COLO668 (cell line): ENCODE measurements around the gene ST6GALNAC6.
"Not testable (repeated sequence)": the region's sequence is repeated elsewhere in the genome, so short reads cannot be mapped to it uniquely, and the experiment has no call there.

ENCODE experiments used
- DNase-seq: peaks from one replicate; lab custom pipeline; 2025; ENCODE audit not compliant: unreplicated experiment; lab: John Stamatoyannopoulos, UW

Gene ST6GALNAC6

DNA sequence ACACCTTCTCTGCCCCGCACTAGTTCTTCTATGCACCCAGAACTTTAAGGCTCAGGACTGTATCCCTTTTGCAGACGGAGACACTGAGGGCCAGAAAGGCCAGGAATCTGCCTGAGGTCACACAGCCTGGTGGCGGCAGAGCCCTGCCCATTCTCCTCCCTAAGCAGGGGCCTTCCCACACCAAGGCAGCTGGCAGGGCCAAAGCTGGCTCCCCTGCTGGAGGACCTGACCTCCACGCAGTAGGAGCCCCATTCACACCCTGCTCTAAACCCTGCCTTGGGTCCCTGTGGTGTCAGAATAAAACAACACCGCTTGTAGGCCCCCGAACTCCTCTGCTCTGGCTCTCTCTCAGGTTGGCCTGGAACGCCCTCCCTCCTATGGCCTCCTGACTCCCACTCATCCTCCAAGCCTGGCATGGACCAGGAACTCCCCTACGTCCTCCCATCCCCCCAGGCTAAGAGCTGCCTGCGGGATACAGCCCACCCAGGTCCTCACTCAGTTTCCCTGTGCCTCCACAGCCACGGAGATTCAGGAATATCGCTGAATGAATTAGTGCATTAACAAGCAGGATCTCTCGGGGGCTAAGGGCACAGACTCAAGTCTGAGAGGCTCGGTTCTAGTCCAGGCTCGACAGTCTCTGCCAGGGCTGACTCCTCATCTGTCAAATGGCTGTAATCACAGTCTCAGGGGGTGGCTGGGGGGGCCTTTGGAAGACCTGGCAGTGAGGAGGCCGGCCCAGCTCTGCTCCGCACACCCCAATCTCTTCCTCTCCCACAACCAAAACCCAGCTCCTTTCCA lies 2.8 kb downstream of the ST6GALNAC6 start:
- DNase-seq = no peak

DNA sequence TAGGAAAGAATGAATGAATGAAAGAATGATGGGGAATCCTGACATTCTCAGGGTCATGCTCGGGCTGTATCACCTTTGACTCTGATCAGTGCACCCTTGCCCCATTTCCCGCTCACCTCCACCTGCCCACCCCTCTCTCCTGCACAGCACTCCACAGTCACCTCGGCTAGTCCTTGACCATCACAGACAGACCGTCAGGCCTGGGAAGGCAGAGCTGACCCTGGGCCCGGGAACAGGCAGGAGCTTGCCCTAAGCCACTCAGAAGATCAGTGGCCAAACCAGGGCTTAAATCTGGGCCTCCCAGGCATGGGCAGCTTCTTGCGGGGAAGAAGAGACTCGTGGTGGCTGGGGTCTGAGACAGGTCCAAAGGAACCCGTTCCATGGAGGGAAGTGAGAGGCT lies 3.6 kb downstream of the ST6GALNAC6 start:
- no peak for DNase-seq

DNA sequence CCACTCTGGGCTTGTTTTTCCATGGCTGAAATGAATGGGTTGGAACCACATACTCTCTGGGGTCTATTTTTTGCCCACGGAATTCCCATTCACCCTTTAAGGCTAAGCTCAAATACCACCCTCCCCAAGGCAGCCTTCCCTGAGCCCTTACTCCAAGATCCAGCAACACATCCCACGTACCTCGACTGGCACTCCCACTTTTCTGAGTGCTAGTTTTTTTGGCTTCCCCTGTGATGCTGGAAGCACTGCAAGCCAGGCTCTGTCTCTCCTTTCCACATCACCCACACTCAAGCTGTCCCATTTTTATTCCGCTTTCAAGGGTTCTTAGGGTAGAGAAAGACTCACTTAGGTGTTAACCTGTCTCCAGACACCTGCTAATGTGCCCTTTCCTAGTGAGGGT lies 6.0 kb downstream of the ST6GALNAC6 start:
- DNase-seq = no peak

DNA sequence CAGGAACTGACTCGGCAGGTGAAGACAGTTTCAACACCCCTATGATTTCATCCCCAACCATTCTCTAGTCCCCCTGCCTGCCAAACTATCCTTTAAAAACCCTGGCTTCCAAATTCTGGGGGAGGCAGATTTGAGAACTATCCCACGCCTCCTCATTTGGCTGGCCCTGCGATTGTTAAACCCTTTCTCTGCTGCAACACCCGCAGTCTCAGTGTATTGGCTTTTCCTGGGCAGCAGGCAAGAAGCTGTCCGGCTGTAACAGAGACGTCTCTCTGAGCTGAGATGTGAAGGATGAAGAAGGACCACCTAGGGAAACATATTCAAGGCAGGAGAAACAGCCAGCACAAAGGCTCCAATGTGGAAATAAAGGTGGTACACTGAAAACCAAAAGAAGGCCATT lies 6.6 kb downstream of the ST6GALNAC6 start:
- DNase-seq = no peak

DNA sequence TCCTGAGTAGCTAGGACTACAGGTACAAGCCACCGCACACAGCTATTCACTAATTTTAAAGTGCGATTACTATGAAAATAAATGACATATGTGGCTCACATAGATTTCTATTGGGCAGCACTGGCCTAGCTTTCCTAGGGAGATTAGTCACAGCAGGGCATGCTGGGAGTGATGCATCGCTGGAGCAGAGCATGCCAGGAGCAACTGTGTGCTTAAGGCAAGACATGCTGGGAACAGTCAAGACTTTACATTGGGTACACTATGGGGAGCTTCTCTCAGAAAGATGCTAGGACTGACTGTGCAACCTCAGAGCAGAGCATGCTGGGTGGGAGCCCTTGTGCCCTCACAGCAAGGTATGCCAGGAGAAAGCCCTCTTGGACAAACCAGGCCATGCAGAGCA lies 9.3 kb downstream of the ST6GALNAC6 start:
- no peak for DNase-seq

DNA sequence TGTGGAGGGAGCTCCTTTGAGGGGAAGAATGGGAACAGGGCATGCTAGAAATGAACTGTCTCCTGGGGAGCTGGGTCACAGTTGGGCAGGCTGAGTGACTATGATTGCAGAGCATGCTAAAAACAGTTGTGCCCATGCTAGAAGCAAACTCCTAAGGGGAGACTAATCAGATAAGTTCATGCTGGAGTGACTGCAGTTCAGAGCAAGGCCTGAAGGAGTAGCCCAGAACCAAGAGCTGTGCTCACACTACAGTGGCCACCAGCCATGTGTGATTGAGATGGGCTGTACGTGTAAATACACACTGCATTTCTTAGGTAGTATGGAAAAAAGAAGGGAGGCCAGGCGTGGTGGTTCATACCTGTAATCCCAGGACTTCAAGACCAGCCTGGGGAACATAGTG lies 11.6 kb downstream of the ST6GALNAC6 start:
- no peak for DNase-seq

DNA sequence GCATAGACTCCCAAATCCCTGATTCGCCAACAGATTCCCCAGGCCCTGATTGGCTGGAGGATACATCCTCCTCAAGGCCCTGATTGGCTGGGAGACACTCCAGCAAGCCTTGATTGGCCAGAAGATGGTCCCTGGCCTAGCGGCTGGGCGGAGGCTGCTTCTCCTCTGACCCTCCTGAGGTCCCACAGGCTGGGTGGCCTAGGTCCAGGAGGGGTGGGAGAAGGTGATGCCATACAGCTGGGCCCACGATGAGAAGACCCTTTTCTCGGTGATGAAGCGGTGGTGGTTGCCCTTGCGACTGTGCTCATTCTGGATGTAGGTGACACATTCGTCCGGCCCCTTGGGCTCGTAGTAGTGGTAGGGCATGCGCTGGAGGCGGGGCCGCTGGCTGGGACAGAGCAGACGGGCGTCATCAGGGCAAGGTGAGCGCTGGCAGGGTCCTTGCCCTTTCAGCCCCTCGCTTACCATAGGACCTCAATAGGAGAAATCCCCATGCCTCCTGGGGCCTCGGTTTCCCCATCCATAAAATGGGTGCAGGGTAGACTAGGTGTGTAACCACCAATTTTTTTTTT lies 12.9 kb downstream of the ST6GALNAC6 start:
- no peak for DNase-seq

DNA sequence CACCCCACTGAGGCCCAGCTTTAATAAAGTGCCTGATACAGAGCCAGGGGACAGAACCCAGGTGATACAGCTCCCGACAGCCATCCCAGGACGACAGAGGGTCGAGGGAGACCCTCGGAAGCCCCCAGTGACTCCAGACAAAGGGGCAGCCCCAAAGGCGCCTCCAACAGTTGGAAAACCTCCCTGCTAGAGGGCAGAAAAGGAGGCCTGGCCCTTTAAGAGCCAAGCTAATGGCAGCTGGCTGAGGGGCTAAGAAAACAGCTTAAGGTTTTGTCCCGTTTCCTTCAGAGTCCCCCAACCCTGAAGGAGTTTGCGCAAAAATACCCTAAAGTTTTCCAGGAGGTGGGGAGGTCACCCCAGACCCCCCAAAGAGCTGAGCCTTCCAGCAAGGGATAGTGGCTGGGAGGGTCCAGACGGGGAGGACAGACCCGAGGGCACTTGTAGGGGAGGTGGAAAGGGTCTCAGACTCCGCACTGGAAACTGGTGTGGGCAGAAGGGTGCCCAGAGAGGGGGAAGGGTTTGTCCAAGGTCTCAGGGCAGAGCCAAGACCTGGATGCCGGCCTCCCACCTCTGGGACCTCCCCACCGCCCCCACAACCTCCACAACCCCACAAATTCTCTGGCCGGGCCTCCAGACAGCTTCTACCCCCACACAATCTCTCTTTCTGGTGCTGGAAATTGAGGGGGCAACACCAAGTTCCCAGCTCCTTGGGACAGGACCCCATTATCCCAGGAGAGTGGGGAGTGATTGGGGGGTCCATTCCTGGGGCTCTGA lies 13.7 kb downstream of the ST6GALNAC6 start:
- no peak for DNase-seq

DNA sequence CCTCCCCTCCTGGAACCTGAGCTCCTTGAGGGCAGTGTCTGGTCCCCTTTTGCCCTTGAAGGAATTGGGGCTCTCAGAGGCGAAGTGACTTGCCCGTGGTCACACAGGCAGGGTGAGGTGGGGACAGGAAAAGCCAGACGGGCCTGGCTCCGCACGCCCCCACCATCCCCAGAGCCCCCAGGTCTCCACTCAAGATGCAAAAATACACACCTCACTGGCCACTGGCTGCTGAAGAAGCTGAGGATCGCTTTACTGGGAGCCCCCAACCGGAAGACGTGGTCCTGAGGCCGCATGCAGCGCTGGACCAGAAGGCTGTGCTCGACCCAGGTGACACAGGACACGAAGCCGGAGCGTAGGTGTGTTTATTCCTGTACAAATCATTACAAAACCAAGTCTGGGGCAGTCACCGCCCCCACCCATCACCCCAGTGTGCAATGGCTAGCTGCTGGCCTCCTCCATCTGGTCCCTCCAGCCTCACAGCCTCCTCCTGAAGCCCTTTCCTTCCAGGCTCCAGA lies 14.4 kb downstream of the ST6GALNAC6 start:
- no peak for DNase-seq

DNA sequence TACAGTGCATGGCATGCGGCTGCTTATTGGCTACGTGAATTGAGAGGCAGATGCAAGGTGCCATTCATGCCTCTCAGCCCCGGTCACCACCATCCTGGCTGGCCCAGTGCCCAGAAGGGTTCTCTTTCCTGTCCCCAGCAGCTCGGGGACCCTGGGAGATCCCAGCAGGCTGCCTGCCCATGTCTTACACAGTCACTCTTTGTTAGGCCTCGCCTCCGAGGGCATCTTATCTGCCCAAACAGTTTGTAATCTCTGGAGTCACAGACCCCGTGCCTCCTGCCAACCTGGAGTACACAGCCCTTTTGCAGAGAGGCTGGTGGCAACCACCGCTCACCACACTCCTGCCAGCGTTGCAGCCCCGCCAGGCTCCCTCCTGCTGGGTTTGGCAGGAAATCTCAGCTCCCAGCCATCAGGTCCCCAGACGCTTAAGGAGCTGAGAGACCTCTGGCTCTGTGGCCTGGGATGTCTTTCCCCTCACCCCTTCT lies 14.9 kb downstream of the ST6GALNAC6 start:
- peak; percentile 30 for DNase-seq

DNA sequence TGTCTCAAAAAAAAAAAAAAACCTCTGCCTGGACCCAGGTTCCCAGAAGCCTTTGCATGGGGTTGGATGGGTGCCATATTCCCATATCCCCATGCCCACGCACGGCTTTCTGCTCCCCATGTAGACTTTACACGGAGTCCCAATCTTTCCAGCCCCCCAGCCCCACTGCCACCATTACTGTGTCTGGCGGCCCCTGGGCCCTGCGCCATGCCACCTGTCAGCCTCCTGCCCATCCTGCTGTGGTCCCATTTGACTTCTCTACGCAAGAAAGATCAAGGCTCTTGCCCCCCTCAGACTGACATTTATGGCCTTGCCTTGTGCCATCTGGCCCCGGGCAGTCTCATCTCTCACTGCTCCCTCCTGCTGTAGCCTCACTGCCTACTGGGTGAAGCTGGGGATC lies 15.4 kb downstream of the ST6GALNAC6 start:
- DNase-seq = no peak

DNA sequence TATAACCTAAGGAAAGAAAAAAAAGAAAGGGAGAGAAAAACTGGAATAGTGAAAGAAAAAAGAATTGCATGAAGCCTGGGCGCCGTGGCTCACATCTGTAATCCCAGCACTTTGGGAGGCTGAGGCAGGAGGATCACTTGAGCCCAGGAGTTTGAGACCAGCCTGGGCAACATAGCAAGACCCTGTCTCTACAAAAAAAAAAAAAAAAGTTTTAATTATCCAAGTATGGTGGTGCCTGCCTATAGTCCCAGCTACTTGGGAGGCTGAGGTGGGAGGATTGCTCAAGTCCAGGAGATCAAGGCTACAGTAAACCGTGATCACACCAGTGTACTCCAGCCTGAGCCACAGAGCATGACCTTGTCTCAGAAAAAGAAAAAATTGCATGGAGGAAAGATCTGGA lies 17.7 kb downstream of the ST6GALNAC6 start:
- not testable (repeated sequence) for DNase-seq

DNA sequence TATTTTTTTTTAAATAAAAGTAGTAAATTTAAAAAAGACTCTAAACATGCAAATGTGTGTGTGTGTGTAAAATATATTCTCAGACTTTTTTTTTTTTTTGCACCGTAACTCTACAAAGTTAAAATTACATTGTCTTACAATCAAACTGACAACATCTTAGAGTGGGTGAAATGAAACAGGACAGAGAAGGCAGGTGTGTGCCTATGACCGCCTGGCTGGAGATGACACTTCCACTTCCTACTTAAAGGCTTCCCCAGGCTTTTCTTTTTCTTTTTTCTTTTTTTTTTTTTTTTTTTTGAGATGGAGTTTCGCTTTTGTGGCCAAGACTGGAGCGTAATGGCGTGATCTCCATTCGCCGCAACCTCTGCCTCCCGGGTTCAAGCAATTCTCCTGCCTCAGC lies 19.3 kb downstream of the ST6GALNAC6 start:
- DNase-seq = no peak

DNA sequence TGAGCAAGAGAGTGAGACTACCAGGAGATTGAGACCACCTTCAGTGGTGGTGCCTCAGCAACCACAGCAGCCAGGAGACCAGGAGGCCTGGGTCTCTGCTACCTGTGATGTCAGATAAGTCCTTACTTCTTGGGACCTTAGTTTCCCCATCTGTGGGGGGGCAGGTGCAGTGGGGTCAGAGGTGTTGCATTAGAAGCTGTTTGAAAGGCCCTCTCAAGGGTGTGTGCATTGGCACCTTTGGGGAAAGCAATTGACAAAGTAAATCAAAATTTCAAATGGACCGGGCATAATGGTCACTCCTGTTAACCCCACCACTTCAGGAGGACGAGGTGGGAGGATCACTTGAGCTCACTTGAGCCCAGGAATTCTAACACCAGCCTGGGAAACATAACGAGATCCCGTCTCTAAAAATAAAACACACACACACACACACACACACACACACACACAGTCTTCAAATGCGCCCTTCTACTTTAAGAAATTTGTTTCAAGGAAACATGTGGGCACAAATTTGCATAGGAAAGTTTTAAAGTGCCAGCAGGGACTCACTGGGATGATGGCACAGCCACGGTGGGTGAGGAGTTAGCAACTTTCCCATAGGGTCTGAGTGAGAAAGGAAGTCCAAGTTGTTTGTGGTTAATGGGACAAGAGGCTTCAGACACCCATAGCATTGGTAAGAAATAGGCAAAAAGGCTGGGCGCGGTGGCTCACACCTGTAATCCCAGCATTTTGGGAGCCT lies 20.6 kb downstream of the ST6GALNAC6 start:
- no peak for DNase-seq

DNA sequence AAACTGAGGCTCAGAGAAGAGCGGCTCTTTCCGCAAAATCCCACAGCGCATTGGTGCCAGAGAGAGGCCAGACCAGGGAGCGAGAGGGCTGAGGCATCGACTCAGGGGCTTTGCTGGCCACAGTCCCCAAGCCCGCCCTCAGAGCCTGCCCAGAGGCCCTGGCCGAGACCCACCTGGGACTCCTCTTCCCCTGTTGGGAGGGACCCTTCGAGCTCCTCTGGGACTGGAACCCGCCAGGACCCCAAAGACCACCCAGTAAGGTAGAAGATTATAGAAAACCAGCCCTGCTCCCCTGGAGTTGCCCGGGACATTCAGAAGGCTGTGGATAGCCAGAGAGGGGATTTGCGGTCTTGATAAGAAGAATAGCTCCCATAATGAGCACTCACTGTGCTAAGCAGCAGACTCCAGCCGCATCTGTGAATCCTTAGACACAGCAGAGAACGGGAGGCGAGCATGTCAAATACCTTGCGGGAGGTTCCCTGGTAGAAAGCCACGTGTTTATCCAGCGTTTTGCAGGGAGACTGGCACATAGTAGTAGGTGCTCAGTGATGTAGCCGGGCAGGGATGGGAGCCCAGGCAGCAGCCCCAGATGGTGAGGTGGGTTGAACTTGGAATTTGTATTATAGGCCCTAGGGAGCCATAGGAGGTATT lies 21.3 kb downstream of the ST6GALNAC6 start:
- no peak for DNase-seq

DNA sequence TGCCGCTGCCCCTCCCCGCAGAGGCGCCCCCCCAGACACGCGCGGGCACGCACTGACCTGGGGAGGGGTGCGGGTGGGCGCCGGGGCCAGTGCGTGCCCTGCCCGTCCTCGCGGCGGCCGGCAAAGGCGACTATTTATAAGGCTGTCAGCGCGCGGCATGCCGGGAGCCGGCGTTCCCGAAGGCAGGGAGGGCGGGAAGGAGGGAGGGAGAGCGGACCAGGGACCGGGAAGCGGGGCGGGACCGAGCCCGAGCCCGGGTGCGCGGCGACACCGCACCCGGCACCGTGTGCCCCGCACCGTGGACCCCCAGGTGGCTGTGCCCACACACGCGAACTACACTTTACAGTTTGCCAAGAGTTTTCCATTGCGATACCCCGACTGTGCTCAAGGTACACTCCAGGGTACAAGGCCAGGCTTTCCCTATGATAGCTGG lies 21.8 kb downstream of the ST6GALNAC6 start, which contains the start of gene AK1:
AK1 (minus strand) TSS at position 110 of the 433 bp plus-strand sequence. CDS start 3,058 bp downstream, outside the sequence.
- DNase-seq = peak; percentile 84

DNA sequence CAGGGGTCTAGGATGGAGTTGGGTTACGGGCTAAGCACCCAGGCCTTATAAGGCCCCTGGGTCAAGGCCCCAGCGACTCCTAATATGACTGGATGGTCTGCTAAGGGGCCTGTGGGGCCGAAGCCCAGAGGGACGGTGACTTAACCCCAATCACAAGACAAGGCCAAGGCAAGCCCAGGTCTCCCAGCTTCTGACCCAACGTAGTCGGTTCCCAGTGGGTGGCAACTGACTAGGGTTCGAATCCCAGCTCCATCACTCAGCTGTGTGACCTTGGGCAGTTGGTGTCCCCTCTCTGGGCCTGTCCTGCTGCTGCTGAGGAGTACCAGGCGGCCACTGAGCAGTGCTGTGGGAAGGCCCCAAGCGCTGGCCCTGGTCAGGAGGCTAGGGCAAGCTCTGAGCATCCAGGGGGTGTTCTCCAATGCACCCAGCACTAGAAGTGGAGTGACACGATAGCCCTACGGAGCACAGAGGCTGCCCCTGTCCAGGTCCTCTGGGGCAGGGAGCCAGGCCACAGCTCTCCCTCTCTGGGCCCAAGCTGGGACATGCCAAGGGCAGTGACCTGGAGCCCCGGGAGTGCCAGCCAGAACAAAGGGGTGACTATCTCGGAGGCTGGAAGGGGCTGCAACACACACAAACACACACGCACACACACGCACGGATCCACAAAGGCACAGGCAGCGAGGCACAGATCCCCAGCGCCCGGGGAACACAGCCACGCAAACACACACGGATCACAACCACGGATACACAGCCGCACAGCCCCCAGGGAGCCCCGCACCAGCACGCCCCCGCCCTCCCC lies 22.4 kb downstream of the ST6GALNAC6 start:
- DNase-seq = peak; percentile 57

DNA sequence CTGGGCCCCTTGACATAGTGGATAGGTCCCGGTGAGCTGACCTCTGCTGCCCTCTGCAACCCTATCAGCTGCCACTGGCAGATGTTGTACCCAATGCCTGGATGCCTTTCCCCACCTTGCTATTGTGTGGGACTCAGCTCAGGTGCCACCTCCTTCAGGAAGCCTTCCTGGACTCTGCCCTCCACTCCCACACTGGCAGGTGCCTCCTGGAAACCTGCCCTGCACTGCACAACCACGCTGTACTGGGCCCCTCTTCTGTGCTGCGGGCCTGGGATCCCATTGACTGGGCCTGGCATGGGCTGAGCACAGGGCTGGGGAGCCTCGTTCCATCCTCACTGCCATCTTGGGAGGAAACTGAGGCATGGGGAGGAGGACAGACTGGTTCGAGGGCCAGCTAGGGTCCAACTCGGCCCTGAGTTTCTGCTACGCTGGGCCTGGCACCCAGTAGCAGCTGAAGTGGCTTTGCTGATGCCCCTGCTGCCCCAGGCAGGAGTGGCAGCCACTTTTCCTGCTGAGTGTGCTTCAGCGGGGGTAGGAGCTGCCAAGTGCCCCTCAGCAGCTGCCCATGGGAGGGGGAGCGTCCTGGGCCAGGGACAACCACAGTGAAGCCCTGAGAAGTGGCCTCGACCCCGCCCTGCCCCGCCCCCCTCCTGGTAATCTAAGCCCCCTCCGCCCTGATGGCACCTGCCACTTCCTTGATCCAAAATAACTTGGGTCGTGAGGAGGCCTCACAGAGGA lies 23.2 kb downstream of the ST6GALNAC6 start:
- no peak for DNase-seq
